Gastroesophageal sphincter (tissue), 4 donors: ENCODE measurements around the gene TIMMDC1. TPM values are rescaled to one million over a fixed set of nuclear protein-coding genes. Genes with fewer than 3 reads are reported as not detected.

Experiments
- ATAC-seq: fragments of 150-250 bp; one replicate; pipeline ENCODE4 v1.9.1; 2016; ENCODE audit warnings: mild to moderate bottlenecking, moderate library complexity
- H3K27ac ChIP-seq, 4 donors: fragments of 200-600 bp; sonication (generic) in 3 of 4; 1 replicate in 3 of 4; 2 replicates in 1 of 4; pipeline ENCODE4 v1.5.1; 2016 to 2019
- H3K27me3 ChIP-seq: fragments of 200-600 bp; sonication (generic); one replicate; pipeline ENCODE4 v1.5.1; 2019
- H3K36me3 ChIP-seq, 2 donors: fragments of 200-600 bp; sonication (generic); one replicate each; pipeline ENCODE4 v1.5.1; 2019; ENCODE audit warnings: control low read depth in 1 of 2
- H3K4me1 ChIP-seq, 3 donors: fragments of 200-600 bp; sonication (generic); 1 replicate in 2 of 3; 2 replicates in 1 of 3; pipeline ENCODE4 v1.5.1; 2016 to 2019; ENCODE audit warnings: control low read depth in 2 of 3
- H3K4me3 ChIP-seq, 2 donors: fragments of 200-600 bp; sonication (generic); one replicate each; pipeline ENCODE4 v1.5.1; 2019; ENCODE audit warnings: mild to moderate bottlenecking in 1 of 2, moderate library complexity in 1 of 2
- H3K9me3 ChIP-seq, 3 donors: fragments of 200-600 bp; sonication (generic); one replicate each; pipeline ENCODE4 v1.5.1; 2017 to 2019; ENCODE audit warnings: control low read depth in 2 of 3
- CTCF ChIP-seq, 4 experiments: fragments of 200-600 bp in 2 of 4; fragments of 450-650 bp in 2 of 4; sonication (generic) in 1 of 4; IDR thresholded peaks; one replicate each; pipeline ENCODE4 v1.5.1; 2017 to 2019; ENCODE audit warnings: antibody characterized with exemption in 4 of 4, mild to moderate bottlenecking in 2 of 4, moderate library complexity in 2 of 4
- EP300 ChIP-seq: sonication (generic); formaldehyde crosslinking; IDR thresholded peaks from one replicate; pipeline ENCODE4 v1.6.1; 2017; ENCODE audit warnings: antibody characterized with exemption, mild to moderate bottlenecking
- POLR2A ChIP-seq, 2 donors: fragments of 450-650 bp; IDR thresholded peaks; one replicate each; pipeline ENCODE4 v1.6.1; 2017; ENCODE audit warnings: antibody characterized with exemption in 2 of 2, mild to moderate bottlenecking in 2 of 2, moderate library complexity in 1 of 2
- POLR2AphosphoS5 ChIP-seq: sonication (generic); formaldehyde crosslinking; IDR thresholded peaks from one replicate; pipeline ENCODE4 v1.6.1; 2017; ENCODE audit warnings: antibody characterized with exemption
- WGBS, 2 donors: methylation state at CpG; one replicate each; pipeline ENCODE4 v1.1.5; 2018; ENCODE audit warnings: low coverage in 1 of 2; 5-methylcytosine and 5-hydroxymethylcytosine counted together
- total RNA-seq, 4 donors: library from RNA; depleted of rRNA; stranded (reverse); fragments of >200 nt; gene quantifications; one replicate each; pipeline ENCODE4 v1.1.0, GENCODE V29; 2016

The TIMMDC1 gene
- total RNA-seq, 4 donors from 2014 or later = 43.9 to 65.7 (median 52.2) TPM

GRCh38 chr3:119541547-119541946, 43.2 kb downstream of the TIMMDC1 start:
- H3K27me3 ChIP-seq = no peaks in the 10 kb centered on the region
- no peaks in the 10 kb centered on the region for H3K9me3 ChIP-seq
- 69 to 89% methylated on average over 3 of the region's 3 CpGs for WGBS, 2 donors
- no peak overlapping the region for H3K27ac ChIP-seq
- H3K36me3 ChIP-seq = no peaks in the 10 kb centered on the region
- TF ChIP-seq POLR2A (IDR thresholded peaks at IDR 0.05) (no peak), EP300 (no peak), CTCF (IDR thresholded peaks at IDR 0.05) (no peak), POLR2AphosphoS5 (no peak)
- no peak overlapping the region for H3K4me3 ChIP-seq
- no peaks in the 10 kb centered on the region for H3K4me1 ChIP-seq
- ATAC-seq = no peak

- Histone ChIP-seq H3K36me3 (no peaks in the 10 kb centered on the region), H3K4me1 (no peaks in the 10 kb centered on the region), H3K9me3 (no peaks in the 10 kb centered on the region), H3K27me3 (no peaks in the 10 kb centered on the region), H3K4me3 (no peak overlapping the region), H3K27ac (no peak overlapping the region)
- no peak for ATAC-seq
- TF ChIP-seq POLR2AphosphoS5 (no peak), CTCF (IDR thresholded peaks at IDR 0.05) (no peak), POLR2A (IDR thresholded peaks at IDR 0.05) (no peak), EP300 (no peak)
- 60 to 70% methylated on average over 2 of the region's 2 CpGs for WGBS, 2 donors
Observed at GRCh38 chr3:119542168-119542767, 43.9 kb downstream of the TIMMDC1 start.

GRCh38 chr3:119543147-119543546, 44.8 kb downstream of the TIMMDC1 start:
- H3K9me3 ChIP-seq = no peaks in the 10 kb centered on the region
- H3K27me3 ChIP-seq = no peaks in the 10 kb centered on the region
- TF ChIP-seq POLR2AphosphoS5 (no peak), POLR2A (IDR thresholded peaks at IDR 0.05) (no peak), EP300 (no peak), CTCF (IDR thresholded peaks at IDR 0.05) (no peak)
- no peaks in the 10 kb centered on the region for H3K4me1 ChIP-seq
- ATAC-seq = no peak
- H3K4me3 ChIP-seq = no peak overlapping the region
- H3K27ac ChIP-seq = no peak overlapping the region
- WGBS, 2 donors = 75 to 91% methylated on average over 4 to 7 of the region's 7 CpGs
- H3K36me3 ChIP-seq = no peaks in the 10 kb centered on the region

GRCh38 chr3:119547227-119547626, 48.9 kb downstream of the TIMMDC1 start:
- Histone ChIP-seq H3K27ac (no peak overlapping the region), H3K4me3 (no peak overlapping the region), H3K9me3 (no peaks in the 10 kb centered on the region), H3K4me1 (no peaks in the 10 kb centered on the region), H3K27me3 (no peaks in the 10 kb centered on the region), H3K36me3 (no peaks in the 10 kb centered on the region)
- no peak for ATAC-seq
- 76 to 89% methylated on average over 1 of the region's 1 CpG for WGBS, 2 donors
- TF ChIP-seq POLR2A (IDR thresholded peaks at IDR 0.05) (no peak), CTCF (IDR thresholded peaks at IDR 0.05) (no peak), EP300 (no peak), POLR2AphosphoS5 (no peak)

- TF ChIP-seq CTCF (IDR thresholded peaks at IDR 0.05) (no peak), EP300 (no peak), POLR2AphosphoS5 (no peak), POLR2A (IDR thresholded peaks at IDR 0.05) (no peak)
- ATAC-seq = no peak
- 43 to 50% methylated on average over 2 to 3 of the region's 3 CpGs for WGBS, 2 donors
- Histone ChIP-seq H3K9me3 (no peaks in the 10 kb centered on the region), H3K27ac (no peak overlapping the region), H3K36me3 (no peaks in the 10 kb centered on the region), H3K4me1 (no peaks in the 10 kb centered on the region), H3K27me3 (no peaks in the 10 kb centered on the region), H3K4me3 (no peak overlapping the region)
Observed at GRCh38 chr3:119548341-119548740, 50.0 kb downstream of the TIMMDC1 start.
